Activated CD4-positive, alpha-beta T cell treated with anti-CD3 and anti-CD28 coated beads for 4 hours (primary cell): ENCODE data around the gene MED22.
"Not testable (repeated sequence)": the region's sequence is repeated elsewhere in the genome, so short reads cannot be mapped to it uniquely, and the experiment has no call there.

Source experiments
- DNase-seq, 2 donors: peaks; one replicate each; pipeline ENCODE4 v3.0.0-alpha.2; 2020

The MED22 gene

GRCh38 chr9:133354766-133355165, 6.8 kb upstream of the MED22 start:
- DNase-seq: no peak

- no peak for DNase-seq
Observed at GRCh38 chr9:133353548-133353947, 5.6 kb upstream of the MED22 start.

DNA sequence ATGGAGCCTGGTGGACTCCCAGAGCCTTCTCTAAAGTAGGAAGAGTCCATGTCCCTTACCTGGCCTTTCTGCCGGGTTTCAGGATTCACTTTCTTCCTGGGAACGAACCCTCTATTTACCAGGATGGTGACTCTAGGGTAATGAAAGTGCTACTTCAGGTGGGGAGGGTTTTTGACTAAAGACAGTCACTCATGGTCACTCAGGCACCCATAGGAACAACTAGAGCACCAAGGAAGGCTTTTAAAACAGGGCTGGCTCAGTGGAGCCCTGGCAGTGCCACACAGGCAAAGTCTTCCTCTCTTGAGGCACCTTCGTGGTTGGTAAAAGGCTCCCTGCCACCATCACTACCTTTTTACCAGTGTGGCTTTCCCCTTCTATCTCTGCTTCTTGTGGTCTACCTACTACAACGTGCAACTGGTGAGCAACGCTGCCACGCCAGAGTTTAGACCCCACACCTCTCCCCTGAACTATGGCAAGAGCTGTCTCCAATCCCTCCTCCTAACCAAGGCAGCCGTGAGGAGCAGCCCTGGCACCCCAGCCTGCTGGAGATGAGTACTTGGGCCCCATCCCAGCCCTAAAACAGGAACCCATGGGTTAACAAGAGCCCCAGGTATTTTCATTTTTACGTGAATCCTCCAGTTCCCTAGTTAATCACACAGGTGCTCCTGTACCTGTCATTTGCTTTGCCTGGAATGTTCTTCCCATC, 4.9 kb upstream of the MED22 start:
- no peak for DNase-seq

- DNase-seq: peak in 1 of 2 donors; percentile 31
Observed at GRCh38 chr9:133351908-133352634, 4.1 kb upstream of the MED22 start.

- DNase-seq: no peak
Observed at GRCh38 chr9:133351526-133351907, 3.6 kb upstream of the MED22 start.

DNA sequence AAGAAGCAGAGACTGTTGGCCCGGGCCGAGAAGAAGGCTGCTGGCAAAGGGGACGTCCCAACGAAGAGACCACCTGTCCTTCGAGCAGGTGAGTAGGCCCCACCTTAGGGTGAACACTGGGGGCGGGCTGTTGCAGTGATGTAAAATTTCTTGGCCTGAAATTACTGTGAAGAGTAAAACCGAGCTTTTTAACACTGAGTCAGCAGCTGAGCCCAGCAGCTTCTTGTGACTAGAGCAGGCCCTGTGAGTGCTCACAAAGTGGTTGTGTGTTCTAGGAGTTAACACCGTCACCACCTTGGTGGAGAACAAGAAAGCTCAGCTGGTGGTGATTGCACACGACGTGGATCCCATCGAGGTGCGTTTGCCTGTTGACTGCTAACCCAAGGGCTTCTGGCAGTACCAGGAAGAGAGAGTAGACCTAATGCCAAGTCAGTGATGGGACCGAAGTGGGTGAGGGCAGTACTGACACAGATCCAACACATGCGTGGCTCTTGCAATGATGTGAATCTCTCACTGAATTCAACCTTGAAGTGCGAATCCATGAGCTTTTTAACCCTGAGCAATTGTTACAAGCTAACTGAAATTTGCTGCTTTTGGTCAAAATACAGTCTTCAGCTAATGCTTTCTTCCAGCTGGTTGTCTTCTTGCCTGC, 2.2 kb upstream of the MED22 start:
- DNase-seq: no peak

GRCh38 chr9:133348718-133349573, 1.0 kb upstream of the MED22 start:
- DNase-seq: no peak

DNA sequence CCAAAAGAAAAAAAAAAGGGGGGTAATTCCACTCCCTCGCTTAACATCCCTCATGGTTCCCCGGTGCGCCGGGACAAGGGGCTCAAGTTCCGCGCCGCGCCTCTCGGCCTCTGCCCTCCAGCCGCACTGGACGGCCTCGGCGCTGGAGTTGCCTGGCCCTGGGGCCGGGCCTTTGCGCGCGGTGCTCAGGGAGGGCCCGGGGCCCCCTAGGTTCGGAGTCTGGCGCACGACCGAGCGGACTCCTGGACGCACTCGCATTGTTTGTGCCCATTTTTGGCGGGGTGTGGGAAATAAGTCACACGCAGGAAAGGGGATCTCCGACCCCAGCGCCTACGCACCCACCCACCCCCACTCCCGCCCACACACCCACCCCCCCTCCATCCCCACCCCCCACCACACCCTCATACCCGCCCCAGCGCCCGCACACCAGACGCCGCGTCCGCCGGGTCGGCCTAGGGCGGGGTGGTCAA, 381 bp downstream of the MED22 start:
- DNase-seq: peak in 1 of 2 donors; percentile 55

DNA sequence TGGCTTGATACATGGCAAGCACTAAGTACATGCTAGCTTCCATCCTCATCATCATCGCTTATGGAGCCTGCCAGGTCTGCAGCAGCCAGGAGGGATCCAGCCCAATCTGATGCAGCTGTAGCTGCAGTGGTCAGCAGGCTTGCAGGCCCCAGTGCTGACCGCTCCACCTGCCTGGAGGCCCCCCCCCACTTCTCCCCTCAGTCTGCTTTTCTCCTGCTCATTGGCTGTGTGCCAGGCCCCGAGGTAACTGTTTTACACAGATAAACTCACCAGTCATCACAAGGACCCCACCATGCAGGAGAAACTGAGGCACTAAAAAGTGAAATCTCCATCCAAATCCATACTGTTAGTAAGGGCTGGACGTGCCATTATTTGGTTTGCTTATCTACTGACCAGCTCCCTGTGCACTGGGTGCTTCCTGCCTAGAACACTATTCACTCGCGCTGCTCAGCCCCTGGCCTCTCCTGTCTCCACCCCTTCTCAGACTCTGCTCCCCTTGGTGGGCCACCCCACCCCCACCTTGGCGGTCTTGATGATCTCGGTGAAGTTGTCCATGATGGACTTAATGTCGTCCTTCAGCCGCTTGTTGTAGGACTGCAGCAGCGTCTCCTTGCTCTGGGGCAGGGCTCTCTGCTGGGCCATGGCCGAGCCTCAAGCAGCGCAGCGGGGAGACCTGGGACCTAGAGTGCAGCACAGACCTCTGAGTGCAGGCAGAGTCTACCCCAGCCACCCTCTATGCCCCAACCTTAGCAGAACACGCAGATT, 1.7 kb downstream of the MED22 start:
- DNase-seq: no peak

DNA sequence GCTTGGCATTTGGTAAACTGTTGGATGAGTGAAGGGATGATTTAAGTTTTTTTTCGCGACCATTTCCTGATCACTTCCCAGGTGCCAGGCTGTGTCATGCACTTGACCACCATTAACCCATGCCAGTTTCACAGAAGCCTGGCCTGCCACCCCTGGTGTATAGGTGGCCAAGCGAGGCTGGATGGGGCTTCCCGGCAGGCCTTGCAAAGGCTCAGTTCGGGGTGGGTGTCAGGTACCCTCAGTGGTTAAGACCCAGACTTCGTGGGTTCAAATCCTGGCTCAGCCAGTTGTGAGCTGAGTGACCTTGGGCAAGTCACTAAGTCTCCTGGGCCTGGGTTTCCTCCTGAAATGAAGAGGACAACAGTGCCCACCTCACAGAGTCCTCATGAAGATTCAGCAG, 2.3 kb downstream of the MED22 start:
- DNase-seq: no peak

GRCh38 chr9:133344979-133345378, 3.0 kb downstream of the MED22 start:
- DNase-seq: no peak

DNA sequence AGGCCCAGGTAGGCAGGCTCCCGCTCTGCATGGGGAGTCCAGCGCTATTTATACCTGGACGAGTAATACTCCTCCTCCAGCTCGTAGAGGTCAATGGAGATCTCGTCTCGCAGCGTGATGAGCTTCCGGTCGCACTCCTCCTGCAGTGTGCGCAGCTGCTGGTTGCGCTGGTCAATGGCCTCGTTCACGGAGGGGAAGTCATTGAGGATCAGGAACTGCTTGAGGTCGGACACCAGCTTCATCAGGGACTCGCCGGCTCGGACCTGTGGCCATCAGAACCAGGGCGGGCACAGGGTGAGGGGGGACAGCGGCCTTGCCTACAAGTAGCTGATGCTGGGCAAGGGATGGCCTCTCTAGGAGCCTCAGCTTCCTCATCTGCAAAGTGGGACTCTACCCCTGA, 3.9 kb downstream of the MED22 start:
- DNase-seq: no peak

DNA sequence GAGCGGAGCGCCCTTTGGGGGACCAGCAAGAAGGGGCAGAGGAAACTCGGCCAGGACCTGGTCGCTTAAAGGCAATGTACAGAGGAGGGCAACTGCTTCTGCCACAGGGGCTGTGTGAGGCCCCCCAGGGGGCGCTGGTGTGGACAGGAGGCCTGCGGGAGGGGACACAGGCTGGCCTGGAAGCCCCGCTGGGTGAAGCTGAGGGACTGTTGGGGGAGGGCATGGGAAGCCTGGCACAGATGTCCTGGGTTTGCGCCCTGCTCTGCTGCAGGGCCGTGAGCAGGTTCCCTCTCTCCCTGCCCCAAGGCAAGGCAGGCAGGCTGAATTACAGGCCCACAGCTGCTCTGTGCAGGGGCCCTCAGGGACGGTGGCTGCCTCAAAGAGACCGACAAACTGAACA, 5.4 kb downstream of the MED22 start:
- DNase-seq: no peak

DNA sequence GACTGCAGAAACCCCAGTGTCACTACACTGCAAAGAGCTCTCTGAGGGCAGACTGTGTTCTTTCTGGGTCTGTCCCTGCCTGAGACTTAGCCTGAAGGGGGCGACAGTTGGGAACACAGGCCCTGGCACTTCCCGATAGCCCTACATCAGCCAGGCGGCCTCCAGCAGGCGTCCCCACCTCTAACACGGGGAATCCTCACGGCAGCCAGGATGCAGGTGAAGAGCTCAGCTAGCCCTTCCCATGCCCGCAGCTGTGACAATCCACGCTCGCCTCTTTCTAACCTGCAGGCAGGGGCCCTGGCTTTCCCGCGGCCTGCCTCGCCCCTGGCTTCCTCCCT, 5.9 kb downstream of the MED22 start:
- no peak for DNase-seq

- DNase-seq: no peak
Observed at GRCh38 chr9:133341369-133342068, 6.4 kb downstream of the MED22 start.

GRCh38 chr9:133340916-133341315, 7.0 kb downstream of the MED22 start:
- no peak for DNase-seq

- DNase-seq: no peak
Observed at GRCh38 chr9:133340256-133340655, 7.7 kb downstream of the MED22 start.

GRCh38 chr9:133339641-133340040, 8.3 kb downstream of the MED22 start:
- DNase-seq: no peak

DNA sequence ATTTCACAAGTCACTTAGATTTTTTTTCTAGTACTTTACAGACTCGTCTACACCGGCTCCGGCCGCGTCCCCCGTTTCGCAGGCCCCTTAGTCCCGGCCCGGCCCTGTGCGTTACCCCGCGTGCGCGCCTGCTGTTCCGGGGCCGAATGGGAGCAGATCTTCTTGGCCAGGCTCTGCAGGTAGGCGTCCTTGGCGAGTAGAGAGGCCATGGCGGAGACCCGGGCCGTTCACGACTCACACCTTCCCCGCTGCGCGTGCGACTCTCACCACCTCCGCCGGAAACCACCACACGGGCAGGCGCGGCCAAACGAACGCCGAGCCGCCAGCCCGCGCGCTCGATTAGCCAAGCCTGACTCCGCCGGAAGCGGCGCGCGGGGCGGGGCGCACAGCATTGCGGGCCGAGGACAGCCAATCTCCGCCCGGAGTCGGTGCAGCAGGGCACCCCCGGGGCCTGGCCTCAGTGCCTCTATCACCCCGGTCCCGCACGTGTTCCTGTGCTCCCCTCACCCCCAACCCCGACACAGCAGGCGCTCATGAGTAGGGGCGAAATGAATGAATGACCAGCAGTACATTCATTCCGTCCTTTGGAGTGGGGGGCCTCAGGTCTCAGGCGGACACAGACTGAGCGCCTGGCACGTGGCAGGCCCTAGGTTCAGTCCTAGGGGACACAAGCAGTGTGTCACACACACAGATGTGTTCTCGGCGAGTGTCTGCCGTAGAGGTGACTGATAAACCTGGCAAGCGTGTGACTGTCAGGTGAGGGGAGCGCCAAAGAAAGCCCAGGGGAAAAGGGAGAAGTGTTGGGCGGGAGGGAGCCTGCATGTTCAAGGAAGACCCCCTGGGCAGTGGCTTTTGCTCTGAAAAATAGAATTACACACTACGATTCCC, 11.8 kb downstream of the MED22 start, which contains the start of gene SURF6:
SURF6 (minus strand) TSS at position 265 of the 888 bp plus-strand sequence; CDS start at position 209, 56 bp downstream.
- DNase-seq: peak; percentile 92 to 93

DNA sequence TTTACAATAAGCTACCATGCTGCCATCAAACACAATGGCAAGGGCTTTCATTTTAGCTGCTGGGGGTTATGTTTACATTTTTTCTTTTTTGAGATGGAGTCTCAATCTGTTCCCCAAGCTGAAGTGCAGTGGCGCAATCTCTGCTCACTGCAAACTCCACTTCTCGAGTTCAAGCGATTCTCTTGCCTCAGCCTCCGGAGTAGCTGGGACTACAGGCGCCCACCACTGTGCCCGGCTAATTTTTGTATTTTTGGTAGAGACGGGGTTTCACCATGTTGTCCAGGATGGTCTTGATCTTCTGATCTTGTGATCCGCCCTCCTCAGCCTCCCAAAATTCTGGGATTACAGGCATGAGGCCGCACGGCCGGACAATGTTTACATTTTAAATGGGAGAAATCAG, 13.0 kb downstream of the MED22 start:
- DNase-seq: not testable (repeated sequence)
